NCI-H345 treated with DMSO at 0.1 percent for 48 hours (cell line): ENCODE data around the gene CALML4.
A peak's percentile ranks its signal among the peaks of the same experiment; 100 is the strongest.
"Not testable (repeated sequence)": the region's sequence is repeated elsewhere in the genome, so short reads cannot be mapped to it uniquely, and the experiment has no call there.

Experiments used
- DNase-seq: peaks from one replicate; lab custom pipeline; 2025; ENCODE audit not compliant: unreplicated experiment; lab: John Stamatoyannopoulos, UW

Gene CALML4

GRCh38 chr15:68192804-68193486 is 12.2 kb downstream of the CALML4 start:
- DNase-seq = no peak

DNA sequence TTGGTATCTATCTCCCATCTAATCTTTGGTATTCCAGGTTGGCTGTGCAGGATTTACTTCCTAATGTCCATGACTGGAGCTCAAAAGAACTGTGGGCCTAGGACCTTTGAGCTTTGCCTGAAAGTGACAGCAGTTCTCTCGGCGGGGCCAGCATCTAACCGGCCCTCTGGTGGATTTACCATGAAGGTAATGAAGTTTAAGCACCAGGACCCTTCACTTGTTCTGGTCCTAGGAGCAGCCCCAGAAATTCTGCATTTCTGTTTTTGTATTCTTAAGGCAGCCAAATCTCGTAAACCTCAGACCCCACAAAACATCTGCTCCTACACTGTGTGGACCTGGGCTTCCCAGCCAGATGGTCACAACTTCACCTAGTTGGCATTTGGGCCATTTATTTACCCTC is 13.0 kb downstream of the CALML4 start:
- DNase-seq = no peak

GRCh38 chr15:68191555-68191954 is 13.6 kb downstream of the CALML4 start:
- no peak for DNase-seq

DNA sequence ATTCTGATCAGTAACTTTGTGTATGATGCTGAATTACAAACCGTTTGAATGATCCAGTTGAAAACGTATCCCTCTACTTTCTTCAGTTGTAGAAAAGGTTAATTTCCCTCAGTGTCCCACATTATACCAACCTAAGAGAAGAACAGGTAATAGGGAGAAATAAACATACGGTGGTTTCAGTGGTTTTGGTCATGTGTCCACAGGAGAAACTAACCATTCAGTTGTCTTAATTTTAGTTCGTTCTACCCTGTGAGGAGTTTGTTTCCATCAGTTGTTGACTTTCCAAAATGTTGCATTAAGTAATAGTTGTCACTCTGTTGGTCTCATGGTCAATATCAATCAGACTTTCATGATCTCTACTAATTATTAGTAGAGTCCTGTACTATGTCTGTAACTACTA is 15.1 kb downstream of the CALML4 start:
- no peak for DNase-seq

GRCh38 chr15:68188647-68189046 is 16.5 kb downstream of the CALML4 start:
- DNase-seq = no peak

DNA sequence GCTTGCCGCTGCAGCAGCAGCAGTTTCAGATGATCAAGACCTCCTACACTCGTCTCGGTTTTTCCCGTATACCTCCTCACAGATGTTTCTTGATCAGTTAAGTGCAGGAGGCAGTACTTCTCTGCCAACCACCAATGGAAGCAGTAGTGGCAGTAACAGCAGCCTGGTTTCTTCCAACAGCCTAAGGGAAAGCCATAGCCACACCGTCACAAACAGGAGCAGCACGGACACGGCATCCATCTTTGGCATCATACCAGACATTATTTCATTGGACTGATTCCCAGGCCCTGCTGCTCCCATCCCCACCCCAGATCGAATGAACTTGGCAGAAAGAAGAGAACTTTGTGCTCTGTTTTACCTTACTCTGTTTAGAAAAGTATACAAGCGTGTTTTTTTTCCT is 17.6 kb downstream of the CALML4 start:
- no peak for DNase-seq

DNA sequence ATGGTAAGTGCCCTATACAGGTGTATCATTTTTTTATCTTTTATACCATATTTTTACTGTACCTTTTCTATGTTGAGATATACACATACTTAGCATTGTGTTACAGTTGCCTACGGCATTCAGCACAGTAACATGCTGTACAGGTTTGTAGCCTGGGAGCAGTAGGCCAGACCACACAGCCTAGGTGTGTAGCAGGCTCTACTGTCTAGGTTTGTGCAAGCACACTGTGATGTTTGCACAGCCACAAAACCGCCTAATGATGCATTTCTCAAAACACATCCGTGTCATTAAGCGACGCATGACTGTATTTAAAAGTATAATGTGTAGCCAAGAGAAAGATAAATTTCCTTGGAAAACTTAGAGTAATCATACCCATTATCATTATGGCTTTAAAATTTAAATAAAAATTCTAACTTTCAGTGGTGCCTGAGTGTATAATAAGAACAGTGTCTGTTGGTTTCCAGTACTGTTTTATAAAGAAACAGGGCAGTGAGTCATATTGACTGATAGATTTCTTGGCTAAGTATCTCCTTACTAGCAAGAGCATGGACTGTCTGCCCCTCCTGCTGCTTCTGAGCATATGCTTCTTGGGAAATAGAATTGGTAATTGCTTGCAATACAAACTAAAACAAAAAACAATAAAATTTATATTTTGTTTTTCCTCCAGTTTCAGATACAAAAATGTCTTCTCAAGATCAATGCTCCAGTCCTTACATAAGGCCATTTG is 18.3 kb downstream of the CALML4 start:
- DNase-seq = no peak

DNA sequence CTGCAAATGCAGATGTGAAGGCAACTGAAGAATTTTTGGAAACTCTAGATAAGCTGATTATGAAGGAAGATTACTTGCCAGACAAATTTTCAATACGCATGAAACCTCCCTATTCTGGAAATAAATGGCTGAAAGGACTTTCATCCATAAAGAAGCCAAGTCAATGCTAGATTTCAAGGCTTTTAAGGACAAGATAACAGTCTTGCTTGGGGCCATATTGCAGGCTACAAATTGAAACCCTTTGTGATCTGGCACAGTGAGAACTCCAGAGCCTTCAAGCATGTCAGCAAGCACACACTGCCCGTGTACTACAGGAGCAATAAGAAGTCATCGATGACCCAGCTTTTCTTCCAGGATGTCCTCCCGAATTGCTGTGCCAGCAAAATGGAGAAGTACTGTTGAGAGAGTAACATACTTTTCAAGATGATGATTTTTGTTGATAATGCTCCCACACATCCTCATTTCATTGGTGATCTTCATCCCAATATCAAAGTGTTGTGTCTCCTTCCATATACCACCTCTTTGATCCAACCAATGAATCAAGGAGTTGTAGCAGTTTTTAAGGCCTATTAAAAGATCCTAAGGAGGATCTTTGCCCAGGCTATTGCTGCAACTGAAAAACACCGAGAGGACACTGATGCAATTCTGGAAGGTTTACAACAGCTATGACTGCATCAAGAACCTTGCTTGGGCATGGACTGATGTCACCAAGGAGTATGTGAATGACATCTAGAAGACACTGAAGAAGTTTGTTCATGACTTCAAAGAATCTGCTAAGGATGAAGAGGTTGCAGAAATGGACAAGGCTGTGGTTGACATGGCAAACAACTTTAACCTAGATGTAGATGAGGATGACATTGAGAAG is 20.3 kb downstream of the CALML4 start:
- no peak for DNase-seq

- DNase-seq = no peak
Measured at GRCh38 chr15:68183616-68184315, 21.4 kb downstream of the CALML4 start.

DNA sequence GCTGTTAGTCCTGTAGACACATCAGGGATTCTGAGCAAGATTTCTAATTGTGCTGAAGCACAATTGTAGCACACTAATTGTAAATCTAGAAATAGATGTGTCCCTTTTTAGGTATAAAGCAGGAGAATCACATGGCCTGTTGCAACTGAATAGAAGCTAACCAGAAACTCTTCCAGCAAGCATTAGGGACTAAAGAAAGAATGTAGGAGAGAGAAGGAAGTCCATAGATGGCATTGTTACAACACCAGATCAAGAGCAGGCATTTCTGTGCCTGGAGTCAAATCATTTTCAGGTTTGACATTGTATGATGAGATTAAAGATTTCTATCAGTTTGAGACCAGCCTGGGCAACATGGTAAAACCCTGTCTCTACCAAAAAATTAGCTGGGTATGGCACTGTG is 27.4 kb downstream of the CALML4 start:
- DNase-seq = no peak

GRCh38 chr15:68176601-68177000 is 28.5 kb downstream of the CALML4 start:
- no peak for DNase-seq

DNA sequence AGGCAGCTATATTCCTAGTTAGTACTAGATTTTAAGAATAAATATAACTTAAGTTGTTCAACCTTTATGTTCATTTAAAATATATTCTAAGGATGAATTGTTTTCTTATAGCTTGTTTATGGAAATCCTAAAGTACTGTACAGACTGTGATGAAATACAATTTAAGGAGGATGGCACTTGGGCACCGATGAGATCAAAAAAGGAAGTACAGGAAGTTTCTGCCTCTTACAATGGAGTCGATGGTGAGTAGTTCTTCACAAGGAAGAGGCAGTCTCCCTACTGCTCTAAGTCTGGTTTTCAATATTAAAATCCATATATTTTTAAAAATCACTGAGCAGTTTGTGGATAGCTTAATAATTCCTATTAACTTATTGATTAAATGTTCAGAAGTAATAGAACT is 29.6 kb downstream of the CALML4 start:
- no peak for DNase-seq

DNA sequence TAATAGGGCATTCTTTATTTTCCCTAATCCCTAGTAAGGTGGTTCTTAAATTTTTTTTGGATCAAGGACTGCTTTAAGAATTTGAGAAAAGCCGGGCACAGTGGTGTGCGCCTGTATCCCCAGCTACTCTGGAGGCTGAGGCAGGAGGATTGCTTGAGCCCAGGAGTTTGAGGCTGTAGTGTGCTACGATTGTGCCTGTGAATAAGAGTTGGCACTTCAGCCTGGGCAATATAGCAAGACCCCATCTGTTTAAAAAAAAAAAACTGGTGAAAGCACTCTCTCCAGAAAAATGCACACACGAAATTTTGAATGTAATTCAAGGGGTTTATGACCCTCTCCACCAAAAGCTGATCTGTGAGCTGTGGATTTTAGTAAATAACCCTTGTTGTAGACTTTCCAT is 32.0 kb downstream of the CALML4 start:
- no peak for DNase-seq

DNA sequence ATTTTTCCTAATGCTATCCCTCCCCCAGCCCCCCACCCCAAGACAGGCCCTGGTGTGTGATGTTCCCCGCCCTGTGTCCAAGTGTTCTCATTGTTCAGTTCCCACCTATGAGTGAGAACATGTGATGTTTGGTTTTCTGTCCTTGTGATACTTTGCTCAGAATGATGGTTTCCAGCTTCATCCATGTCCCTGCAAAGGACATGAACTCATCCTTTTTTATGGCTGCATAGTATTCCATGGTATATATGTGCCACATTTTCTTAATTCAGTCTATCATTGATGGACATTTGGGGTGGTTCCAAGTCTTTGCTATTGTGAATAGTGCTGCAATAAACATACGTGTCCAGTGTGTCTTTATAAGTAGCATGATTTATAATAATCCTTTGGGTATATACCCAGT is 33.1 kb downstream of the CALML4 start:
- DNase-seq = not testable (repeated sequence)

- no peak for DNase-seq
Measured at GRCh38 chr15:68166847-68167246, 38.3 kb downstream of the CALML4 start.

GRCh38 chr15:68163191-68163590 is 41.9 kb downstream of the CALML4 start:
- no peak for DNase-seq

GRCh38 chr15:68158046-68158628 is 47.0 kb downstream of the CALML4 start:
- no peak for DNase-seq

DNA sequence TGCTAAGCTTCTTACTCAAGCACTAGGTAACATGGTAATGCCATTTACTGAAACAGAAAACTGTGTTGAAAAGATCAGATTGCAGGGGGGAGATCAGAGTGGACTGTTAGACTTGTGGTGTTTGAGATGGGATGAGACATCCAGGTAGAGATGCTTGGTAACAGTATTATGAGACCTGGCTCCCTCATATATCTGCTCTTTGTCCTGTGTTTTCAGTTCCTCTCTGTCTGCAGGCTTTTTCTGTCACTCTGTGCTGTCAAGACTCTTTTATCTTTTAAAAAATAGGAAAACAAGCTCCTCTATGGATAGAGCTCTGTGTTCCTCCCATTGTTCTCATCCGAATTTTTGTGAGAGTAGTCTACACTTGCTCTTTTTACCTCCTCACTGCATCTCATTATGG is 48.1 kb downstream of the CALML4 start:
- no peak for DNase-seq

GRCh38 chr15:68154923-68155559 is 50.1 kb downstream of the CALML4 start:
- DNase-seq = peak; percentile 2

DNA sequence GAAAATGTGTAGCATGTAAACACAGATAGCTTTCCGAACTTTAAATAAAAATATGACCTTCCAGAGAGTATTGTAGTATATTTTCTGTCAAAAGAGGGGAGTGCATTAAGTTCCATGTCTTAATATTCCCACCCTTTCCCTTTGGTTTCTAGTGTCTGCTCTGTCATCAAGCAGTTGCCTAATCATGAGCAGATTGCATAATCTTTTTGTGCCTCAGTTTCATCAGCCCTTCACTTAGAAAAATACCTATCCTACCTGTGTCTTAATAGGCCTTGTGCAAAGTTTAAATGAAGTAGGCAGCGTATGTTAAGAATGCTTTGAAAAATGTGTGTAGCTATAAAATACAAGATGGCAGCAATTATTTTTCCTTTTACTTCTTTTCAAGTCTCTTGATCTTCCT is 52.8 kb downstream of the CALML4 start:
- DNase-seq = no peak
